Measurements from ENCODE around the gene NARS2.

DNA sequence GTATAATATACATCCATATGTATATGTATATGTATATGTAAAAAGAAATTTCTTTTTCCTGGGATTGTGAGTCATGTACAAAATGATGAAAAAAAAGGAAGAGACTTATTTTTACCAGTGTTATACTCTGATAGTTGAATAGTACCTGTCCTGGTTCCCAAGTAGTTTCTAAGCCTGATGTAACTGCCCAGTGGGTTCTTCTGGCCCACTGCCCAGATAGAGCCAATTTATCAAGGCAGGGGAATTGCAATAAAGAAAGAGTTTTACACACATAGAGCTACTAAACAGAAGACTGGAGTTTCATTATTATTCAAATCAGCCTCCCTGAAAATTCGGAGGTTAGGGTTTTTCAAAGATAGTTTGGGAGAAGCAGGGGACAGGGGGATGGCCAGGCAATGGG lies 29.1 kb upstream of the NARS2 start:
- TF ChIP-seq, protein P1, sequence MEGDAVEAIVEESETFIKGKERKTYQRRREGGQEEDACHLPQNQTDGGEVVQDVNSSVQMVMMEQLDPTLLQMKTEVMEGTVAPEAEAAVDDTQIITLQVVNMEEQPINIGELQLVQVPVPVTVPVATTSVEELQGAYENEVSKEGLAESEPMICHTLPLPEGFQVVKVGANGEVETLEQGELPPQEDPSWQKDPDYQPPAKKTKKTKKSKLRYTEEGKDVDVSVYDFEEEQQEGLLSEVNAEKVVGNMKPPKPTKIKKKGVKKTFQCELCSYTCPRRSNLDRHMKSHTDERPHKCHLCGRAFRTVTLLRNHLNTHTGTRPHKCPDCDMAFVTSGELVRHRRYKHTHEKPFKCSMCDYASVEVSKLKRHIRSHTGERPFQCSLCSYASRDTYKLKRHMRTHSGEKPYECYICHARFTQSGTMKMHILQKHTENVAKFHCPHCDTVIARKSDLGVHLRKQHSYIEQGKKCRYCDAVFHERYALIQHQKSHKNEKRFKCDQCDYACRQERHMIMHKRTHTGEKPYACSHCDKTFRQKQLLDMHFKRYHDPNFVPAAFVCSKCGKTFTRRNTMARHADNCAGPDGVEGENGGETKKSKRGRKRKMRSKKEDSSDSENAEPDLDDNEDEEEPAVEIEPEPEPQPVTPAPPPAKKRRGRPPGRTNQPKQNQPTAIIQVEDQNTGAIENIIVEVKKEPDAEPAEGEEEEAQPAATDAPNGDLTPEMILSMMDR (IDR thresholded peaks at IDR 0.05) = no peak
- no peak for TF ChIP-seq POLR2A (IDR thresholded peaks at IDR 0.05)
